Ramos (cell line): ENCODE data around the gene RSPH3.

ENCODE experiments used
- in situ Hi-C: fragments of 300-500 bp; cut with MboI; formaldehyde crosslinking; loops from one replicate; pipeline ENCODE4 v1.14.3; 2022; ENCODE audit warnings: low sequenced_read_pairs; ENCODE audit not compliant: unreplicated experiment

Gene RSPH3

DNA sequence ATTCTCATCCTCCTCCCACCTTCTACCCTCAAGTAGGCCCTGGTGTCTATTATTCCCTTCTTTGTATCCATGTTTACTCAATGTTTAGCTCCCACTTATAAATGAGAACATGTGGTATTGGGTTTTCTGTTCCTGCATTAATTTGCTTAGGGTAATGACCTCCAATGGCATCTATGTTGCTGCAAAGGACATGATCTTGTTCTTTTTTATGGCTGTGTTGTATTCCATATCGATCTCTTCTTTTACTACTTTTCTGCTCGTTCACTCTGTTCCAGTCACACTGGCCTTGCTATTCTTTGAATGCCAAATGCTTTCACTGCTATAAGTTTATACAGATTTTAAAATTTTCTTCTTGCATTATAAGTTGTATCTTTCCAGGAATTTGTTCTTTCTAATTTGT, 57.7 kb downstream of the RSPH3 start:
- in situ Hi-C loops = no loop called here

DNA sequence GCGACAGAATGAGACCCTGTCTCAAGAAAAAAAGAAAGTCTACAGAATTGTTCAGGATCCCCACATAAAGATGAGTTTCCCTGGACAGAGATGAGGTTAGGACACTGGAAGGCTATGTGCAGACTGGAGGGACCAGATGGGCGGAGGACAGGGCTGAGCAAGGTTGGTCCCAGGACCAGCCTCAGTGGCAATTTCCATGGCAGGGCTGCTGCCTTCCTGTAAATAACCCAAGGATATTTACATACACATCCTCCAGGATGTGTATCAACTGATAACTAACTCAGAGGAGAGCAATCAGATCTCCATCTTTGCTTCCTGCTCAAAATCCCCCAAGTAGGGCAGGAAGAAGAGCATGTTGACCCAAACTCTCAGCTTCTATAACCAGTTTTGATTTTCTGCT, 58.8 kb downstream of the RSPH3 start:
- in situ Hi-C loops = no loop called here

DNA sequence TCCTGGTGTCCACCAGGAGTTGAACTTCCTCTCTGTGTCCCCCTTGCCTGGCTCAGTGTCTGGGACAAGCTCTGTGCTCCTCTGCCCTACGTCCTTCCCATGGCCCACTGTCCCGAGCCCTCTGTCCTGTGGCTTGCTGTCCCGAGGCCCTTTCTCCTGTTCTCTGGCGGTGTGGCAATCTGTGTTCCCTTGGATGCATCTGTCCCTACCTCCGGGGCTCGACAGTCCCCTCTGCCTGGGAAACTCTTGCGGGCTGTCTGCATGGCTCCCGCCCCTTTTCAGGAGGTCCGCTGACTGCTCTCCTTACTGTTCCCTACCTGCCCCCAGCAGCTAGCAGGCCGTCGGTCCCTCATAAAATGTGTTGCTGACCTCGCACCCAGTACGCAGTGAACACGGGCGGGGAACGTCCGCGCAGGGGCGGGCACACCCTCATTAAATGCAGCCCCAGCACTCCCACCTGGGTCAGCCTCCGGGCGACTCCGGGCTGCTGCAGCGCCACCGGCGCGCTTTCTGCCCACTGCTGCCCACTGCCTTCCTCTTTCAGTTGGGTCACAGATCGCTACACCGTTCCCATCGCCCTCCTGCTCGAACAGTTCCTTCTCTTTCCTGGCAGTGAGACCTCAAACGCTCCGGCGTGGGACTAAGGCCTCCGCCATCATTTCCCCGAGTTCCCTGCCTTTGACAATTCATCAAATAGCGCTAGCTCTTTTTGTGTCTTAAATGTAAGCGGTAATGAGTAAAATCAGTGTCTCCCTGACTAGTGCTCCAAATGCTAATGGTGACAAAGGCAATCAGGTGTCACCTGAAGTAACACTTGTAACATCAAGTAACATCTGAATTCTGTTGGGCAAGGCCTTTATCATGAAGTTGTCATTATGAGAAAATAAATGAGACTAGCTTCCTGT, 60.5 kb downstream of the RSPH3 start:
- in situ Hi-C loops = no loop called here

DNA sequence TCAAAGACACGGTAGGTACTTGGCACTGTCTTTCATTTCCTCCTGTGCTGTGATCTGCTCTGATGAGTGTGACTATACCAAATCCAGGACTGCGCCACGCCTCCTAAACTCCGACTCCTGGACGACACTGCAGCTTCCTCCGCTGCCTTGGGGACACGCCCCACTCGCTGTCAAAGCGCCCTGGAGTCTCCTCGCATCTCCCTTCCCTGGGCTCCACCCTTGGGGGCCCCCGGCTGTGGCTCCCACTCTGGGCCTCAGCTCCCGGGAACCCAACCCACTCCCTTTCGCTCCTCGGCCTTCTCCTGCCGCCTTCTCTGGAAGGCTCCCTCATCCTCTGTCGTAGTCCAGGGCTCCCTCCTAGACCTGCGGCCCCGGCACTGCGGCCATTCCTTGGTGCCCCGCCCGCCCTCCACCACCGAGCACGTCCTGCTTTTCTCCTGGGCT, 61.2 kb downstream of the RSPH3 start:
- in situ Hi-C loops = no loop called here

DNA sequence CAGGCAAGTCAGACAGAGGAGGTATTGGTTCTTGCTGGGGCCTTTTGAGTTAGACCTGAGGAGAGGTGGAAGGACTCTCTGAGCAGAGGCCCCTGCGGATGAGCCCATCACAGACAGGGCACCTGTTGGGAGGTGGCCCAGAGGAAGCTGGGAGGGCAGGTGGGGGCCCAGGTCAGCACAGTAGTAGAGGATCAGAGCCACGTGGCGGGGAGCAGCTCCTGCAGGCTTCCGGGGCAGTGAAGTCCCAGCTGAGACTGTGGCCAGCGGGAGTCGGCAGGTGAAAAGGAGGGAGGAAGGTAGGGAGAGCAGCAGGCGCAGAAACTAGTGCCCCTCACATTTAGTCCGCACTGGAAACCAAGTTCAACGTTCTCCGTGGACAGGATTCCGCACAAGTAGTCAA, 61.8 kb downstream of the RSPH3 start:
- in situ Hi-C loops = no loop called here

DNA sequence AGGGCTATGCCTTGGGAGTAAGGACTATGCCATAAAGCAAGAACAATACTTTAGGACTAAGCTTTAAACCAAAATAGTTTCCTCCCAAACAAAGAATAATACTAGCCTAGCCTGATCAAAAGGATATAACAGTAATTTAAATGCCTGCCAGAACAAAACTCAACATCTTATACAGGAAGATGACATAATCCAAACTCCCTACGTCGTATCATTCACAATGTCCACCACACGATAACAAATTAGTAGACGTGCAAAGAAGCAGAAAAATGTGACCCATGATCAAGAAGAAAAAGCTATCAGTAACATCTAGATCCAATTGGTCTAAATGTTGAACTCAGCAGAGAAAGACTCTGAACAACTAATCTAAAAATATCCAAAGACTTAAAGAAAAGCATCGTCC, 65.8 kb downstream of the RSPH3 start:
- in situ Hi-C loops = no loop called here

DNA sequence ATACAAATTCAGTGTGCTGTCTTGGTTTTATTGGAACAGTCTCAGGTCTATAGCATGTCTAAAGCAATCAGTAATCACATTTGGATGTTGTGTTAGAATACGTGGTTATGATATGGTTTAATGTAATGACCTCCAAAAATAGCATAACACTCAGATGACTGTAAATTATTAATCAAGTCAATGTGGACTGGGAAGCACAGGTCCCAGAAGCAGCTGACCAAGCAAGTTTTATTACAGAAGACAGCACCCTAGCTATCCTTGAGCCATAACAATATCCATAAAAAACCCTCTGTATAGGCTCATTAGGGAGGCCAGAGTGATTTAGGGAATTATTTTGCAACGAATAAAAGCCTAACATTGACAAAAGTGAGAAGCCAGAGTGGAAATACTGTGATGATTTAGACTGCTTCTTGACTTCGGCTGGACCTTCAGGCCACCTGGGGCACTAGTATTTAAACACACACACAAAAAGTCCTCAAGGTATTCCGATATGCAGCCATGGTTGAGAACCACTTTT, 66.9 kb downstream of the RSPH3 start:
- in situ Hi-C loops = no loop called here

DNA sequence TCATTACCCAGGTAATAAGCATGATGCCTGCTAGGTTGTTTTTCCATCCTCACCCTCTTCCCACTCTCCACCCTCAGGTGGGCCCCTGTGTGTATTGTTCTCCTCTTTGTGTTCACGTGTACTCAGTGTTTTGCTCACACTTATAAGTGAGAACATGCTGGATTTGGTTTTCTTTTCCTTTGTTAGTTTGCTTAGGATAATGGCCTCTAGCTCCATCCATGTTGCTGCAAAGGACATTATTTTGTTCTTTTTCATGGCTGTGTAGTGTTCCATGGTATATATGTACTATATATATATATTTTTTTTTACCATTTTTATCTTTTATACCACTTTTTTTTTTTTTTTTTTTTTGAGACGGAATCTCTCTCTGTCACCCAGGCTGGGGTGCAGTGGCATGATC, 71.9 kb downstream of the RSPH3 start:
- in situ Hi-C loops = no loop called here

DNA sequence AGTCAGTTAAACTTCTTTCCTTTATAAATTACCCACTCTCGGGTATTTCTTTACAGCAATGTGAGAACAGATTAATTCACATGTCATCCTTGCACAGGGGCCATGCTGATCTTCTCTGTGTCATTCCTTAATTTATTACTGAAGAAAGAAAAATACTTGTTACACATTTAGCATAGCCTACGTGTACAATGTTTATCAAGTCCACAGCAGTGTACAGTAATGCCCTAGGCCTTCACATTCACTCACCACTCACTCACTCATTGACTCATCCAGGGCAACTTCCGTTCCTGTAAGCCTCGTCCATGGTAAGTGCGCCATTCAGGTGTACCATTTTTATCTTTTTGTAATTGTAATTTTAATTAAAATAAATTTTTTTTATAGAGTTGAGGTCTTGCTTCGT, 73.6 kb downstream of the RSPH3 start:
- in situ Hi-C loops = no loop called here

DNA sequence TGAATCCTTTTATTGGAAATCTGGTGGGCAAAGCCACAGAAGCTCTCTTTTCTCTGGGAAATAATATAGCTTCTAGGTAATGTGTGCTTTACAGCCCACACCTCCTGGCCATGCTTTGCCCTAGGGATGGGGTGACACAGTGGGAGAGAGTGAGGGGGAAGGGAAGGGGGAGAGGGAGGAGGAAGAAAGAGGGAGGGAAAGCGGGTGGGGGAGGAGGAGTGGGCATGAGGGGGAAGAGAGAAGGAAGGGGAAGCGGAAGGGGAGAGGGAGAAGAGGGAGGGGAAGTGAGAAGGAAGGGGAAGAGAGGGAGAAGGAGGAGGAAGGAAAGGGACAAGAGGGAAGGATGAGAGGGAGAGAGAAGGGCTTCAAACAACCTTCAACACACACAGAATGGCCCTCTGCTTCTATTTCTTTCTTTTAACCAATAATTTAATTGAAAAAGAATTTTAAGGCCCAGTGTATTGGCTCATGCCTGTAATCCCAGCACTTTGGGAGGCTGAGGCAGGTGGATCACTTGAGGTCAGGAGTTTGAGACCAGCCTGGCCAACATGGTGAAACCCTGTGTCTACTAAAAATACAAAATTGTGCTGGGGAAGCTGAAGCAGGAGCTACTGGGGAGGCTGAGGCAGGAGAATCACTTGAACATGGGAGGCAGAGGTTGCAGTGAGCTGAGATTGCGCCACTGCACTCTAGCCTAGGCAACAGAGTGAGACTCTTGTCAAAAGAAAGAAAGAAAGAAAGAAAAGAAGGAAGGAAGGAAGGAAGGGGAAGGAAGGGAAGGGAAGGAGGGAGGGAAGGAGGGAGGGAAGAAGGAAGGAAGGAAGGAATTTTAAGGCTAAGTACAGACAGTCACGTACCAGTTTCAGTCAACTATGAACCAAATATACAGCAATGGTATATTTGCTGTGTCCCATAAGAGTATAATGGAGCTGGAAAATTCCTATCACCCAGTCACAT, 75.2 kb downstream of the RSPH3 start:
- in situ Hi-C loops = no loop called here

DNA sequence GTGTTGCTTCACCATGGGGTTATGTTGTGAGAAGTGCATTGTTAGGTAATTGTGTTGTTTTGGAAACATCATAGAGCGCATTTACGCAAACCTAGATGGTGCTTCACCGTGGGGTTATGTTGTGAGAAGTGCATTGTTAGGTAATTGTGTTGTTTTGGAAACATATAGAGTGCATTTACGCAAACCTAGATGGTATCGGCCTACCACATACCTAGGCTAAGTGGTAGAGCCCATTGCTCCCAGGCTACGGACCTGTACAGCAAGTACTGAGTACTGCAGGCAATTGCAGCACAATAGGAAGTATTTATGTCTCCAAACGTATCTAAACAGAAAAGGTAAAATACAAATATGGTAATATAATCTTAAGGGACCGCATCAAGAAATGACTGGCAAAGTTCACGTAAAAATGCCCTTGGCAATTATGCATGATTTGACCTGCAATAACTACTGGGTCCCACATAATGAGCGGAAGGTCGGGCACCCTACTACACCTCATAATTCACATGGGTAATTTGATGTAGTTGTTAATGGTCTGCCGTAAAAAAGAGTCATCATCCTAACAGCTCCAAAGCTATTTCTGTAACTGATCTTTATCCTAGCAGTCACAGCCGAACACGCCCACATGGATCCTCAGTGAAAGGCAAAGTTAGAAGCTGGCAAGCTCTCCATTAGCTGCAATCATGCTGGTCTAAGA, 76.0 kb downstream of the RSPH3 start:
- in situ Hi-C loops = no loop called here
